CD14-positive monocyte (primary cell): ENCODE data around the gene CGB8. TPM values are rescaled to one million over a fixed set of nuclear protein-coding genes. Genes with fewer than 3 reads are reported as not detected.
A peak's percentile ranks its signal among the peaks of the same experiment; 100 is the strongest.
"Not testable (repeated sequence)": the region's sequence is repeated elsewhere in the genome, so short reads cannot be mapped to it uniquely, and the experiment has no call there.

Experiments
- DNase-seq, 3 donors: peaks; one replicate each; pipeline ENCODE4 v3.0.0-alpha.2; 2011 to 2022
- H2AFZ ChIP-seq: 2 replicates; pipeline ENCODE4 v1.6.0; 2012; ENCODE audit warnings: mild to moderate bottlenecking, low read depth, low read length, inconsistent platforms; ENCODE audit not compliant: insufficient read depth, poor library complexity, severe bottlenecking
- H3K27ac ChIP-seq, 2 donors: 1 replicate in 1 of 2; 2 replicates in 1 of 2; pipeline ENCODE4 v1.5.1; 2012 to 2013; ENCODE audit warnings: low read length in 2 of 2, control low read depth in 1 of 2, inconsistent platforms in 1 of 2, low read depth in 1 of 2, mild to moderate bottlenecking in 1 of 2
- H3K27me3 ChIP-seq, 2 donors: one replicate each; pipeline versions ENCODE4 v1.6.0 to v1.6.1; 2011 to 2013; ENCODE audit warnings: low read length in 2 of 2; ENCODE audit not compliant: control insufficient read depth in 2 of 2, insufficient read depth in 2 of 2
- H3K36me3 ChIP-seq, 2 donors: replicated peaks in 1 of 2; 1 replicate in 1 of 2; 2 replicates in 1 of 2; pipeline versions ENCODE4 v1.5.1 to v1.6.1; 2012 to 2013; ENCODE audit warnings: low read length in 2 of 2, control low read depth in 1 of 2, inconsistent platforms in 1 of 2, mild to moderate bottlenecking in 1 of 2; ENCODE audit not compliant: insufficient read depth in 2 of 2, control insufficient read depth in 1 of 2
- H3K4me1 ChIP-seq, 2 donors: 1 replicate in 1 of 2; 2 replicates in 1 of 2; pipeline versions ENCODE4 v1.5.1 to v1.6.1; 2012 to 2013; ENCODE audit warnings: low read length in 2 of 2, control low read depth in 1 of 2, inconsistent platforms in 1 of 2, mild to moderate bottlenecking in 1 of 2, moderate library complexity in 1 of 2; ENCODE audit not compliant: insufficient read depth in 2 of 2, control insufficient read depth in 1 of 2
- H3K4me2 ChIP-seq: replicated peaks from 2 replicates; pipeline ENCODE3; 2012; ENCODE audit warnings: low read length, moderate library complexity, mild to moderate bottlenecking; ENCODE audit not compliant: poor library complexity, severe bottlenecking; ENCODE audit errors: extremely low read depth
- H3K4me3 ChIP-seq, 3 experiments: fragments of 200-600 bp in 1 of 3; sonication (generic) in 1 of 3; replicated peaks in 1 of 3; 1 replicate in 2 of 3; 2 replicates in 1 of 3; pipeline ENCODE4 v1.5.1; 2011 to 2013; ENCODE audit warnings: low read length in 3 of 3, mild to moderate bottlenecking in 3 of 3, control low read depth in 2 of 3, low read depth in 2 of 3, inconsistent platforms in 1 of 3, moderate library complexity in 1 of 3
- H3K79me2 ChIP-seq: 2 replicates; pipeline ENCODE4 v1.6.0; 2012; ENCODE audit warnings: mild to moderate bottlenecking, control low read depth, inconsistent platforms, low read length, moderate library complexity; ENCODE audit not compliant: insufficient read depth
- H3K9ac ChIP-seq: 2 replicates; pipeline ENCODE4 v1.6.0; 2017; ENCODE audit warnings: low read length, mild to moderate bottlenecking; ENCODE audit not compliant: insufficient read depth, poor library complexity, severe bottlenecking
- H3K9me3 ChIP-seq, 2 donors: replicated peaks in 1 of 2; 1 replicate in 1 of 2; 2 replicates in 1 of 2; pipeline versions ENCODE4 v1.5.1 to v1.6.1; 2012 to 2013; ENCODE audit warnings: low read length in 2 of 2, control low read depth in 1 of 2; ENCODE audit not compliant: control insufficient read depth in 1 of 2, insufficient read depth in 1 of 2
- H4K20me1 ChIP-seq: 2 replicates; pipeline ENCODE4 v1.6.0; 2012; ENCODE audit warnings: mild to moderate bottlenecking, low read length, control low read depth, moderate library complexity; ENCODE audit not compliant: insufficient read depth
- H3K27ac Mint-ChIP-seq, 7 donors: one replicate each; pipeline ENCODE4 v1.8.0; 2020; ENCODE audit warnings: mild to moderate bottlenecking in 7 of 7, mixed read lengths in 7 of 7, moderate library complexity in 6 of 7, inconsistent platforms in 2 of 7
- H3K27me3 Mint-ChIP-seq, 3 donors: one replicate each; pipeline ENCODE4 v1.8.0; 2021 to 2022; ENCODE audit warnings: low read depth in 3 of 3, mild to moderate bottlenecking in 3 of 3, mixed read lengths in 3 of 3, moderate library complexity in 3 of 3, inconsistent platforms in 1 of 3
- H3K36me3 Mint-ChIP-seq, 2 donors: one replicate each; pipeline ENCODE4 v1.8.0; 2020; ENCODE audit warnings: mixed read lengths in 2 of 2, inconsistent platforms in 1 of 2, mild to moderate bottlenecking in 1 of 2
- H3K4me1 Mint-ChIP-seq: one replicate; pipeline ENCODE4 v1.8.0; 2020; ENCODE audit warnings: mild to moderate bottlenecking, mixed read lengths
- H3K4me3 Mint-ChIP-seq, 2 donors: one replicate each; pipeline ENCODE4 v1.8.0; 2020; ENCODE audit warnings: mild to moderate bottlenecking in 2 of 2, mixed read lengths in 2 of 2, moderate library complexity in 1 of 2
- H3K9me3 Mint-ChIP-seq, 7 donors: one replicate each; pipeline ENCODE4 v1.8.0; 2020 to 2022; ENCODE audit warnings: mixed read lengths in 7 of 7, mild to moderate bottlenecking in 6 of 7, moderate library complexity in 6 of 7, inconsistent platforms in 2 of 7
- WGBS: methylation state at CpG from one replicate; pipeline ENCODE4 v1.1.5; 2013; ENCODE audit warnings: missing lambda C conversion rate; ENCODE audit not compliant: insufficient coverage; 5-methylcytosine and 5-hydroxymethylcytosine counted together
- intact Hi-C, 2 donors: fragments of 100-400 bp; cut with micrococcal nuclease; formaldehyde crosslinking; loops; one replicate each; pipeline versions ENCODE4 v1.15.0 to v1.15.1; 2023
- polyA plus RNA-seq, 3 donors: library from polyadenylated mRNA; depleted of rRNA in 1 of 3; unstranded in 2 of 3; stranded (reverse) in 1 of 3; fragments of 300-500 nt in 2 of 3; fragments of >200 nt in 1 of 3; fragmentation: Illumina TruSeq in 2 of 3; gene quantifications; 1 replicate in 2 of 3; 2 replicates in 1 of 3; pipeline ENCODE4 v1.2.3, GENCODE V29; 2012 to 2021
- TF ChIP-seq, protein P1 (sequence below): fragments of 200-600 bp; IDR thresholded peaks from one replicate; pipeline ENCODE4 v1.8.0; 2022; ENCODE audit warnings: antibody characterized with exemption, mild to moderate bottlenecking

Gene CGB8
- polyA plus RNA-seq, 3 donors = not detected

DNA sequence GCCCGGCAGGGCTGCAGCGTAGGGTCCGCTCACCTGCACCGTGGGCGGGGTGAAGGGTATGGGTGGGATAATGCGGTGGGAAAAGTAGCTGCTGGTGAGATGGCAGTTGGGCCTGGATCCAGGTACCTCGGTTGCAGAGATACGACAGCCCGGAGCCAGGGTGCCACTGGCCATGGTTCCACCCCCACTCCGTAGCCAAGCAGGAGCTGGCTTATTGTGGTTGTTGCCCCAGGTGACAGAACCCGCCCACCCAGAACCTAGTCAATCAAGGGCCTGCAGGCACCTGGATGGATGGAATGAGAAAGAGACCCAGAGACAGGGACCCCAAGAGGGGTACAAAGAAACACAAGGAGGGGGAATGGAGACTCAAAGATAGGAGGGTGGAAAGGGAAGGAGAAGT lies 28.6 kb downstream of the CGB8 start:
- H3K27ac Mint-ChIP-seq = no peak overlapping the region
- H3K9me3 Mint-ChIP-seq = peaks cover 0 to 10% (median 5%) of the 10 kb centered on the region in 7 donors
- DNase-seq = no peak
- Histone ChIP-seq H3K4me1 (peaks cover 24 to 29% of the 10 kb centered on the region in 2 donors), H3K27ac (no peak overlapping the region), H3K79me2 (no peaks in the 10 kb centered on the region), H3K4me2 (no peak overlapping the region), H3K9me3 (no peaks in the 10 kb centered on the region), H3K27me3 (peaks cover 14 to 49% of the 10 kb centered on the region in 2 donors), H4K20me1 (no peaks in the 10 kb centered on the region), H3K4me3 (no peak overlapping the region), H3K9ac (no peak overlapping the region), H2AFZ (no peak overlapping the region), H3K36me3 (peaks cover 8 to 11% of the 10 kb centered on the region in 2 donors)
- peaks cover 29% of the 10 kb centered on the region for H3K4me1 Mint-ChIP-seq
- peaks cover 18 to 19% of the 10 kb centered on the region in 2 donors for H3K36me3 Mint-ChIP-seq
- intact Hi-C loops = no loop called here
- H3K27me3 Mint-ChIP-seq = peaks cover 36 to 48% (median 48%) of the 10 kb centered on the region in 3 donors
- TF ChIP-seq, protein P1, sequence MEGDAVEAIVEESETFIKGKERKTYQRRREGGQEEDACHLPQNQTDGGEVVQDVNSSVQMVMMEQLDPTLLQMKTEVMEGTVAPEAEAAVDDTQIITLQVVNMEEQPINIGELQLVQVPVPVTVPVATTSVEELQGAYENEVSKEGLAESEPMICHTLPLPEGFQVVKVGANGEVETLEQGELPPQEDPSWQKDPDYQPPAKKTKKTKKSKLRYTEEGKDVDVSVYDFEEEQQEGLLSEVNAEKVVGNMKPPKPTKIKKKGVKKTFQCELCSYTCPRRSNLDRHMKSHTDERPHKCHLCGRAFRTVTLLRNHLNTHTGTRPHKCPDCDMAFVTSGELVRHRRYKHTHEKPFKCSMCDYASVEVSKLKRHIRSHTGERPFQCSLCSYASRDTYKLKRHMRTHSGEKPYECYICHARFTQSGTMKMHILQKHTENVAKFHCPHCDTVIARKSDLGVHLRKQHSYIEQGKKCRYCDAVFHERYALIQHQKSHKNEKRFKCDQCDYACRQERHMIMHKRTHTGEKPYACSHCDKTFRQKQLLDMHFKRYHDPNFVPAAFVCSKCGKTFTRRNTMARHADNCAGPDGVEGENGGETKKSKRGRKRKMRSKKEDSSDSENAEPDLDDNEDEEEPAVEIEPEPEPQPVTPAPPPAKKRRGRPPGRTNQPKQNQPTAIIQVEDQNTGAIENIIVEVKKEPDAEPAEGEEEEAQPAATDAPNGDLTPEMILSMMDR = no peak
- H3K4me3 Mint-ChIP-seq = peak overlapping the region in 1 of 2 donors; percentile 55
- WGBS = 79% methylated on average over 10 of the region's 11 CpGs

DNA sequence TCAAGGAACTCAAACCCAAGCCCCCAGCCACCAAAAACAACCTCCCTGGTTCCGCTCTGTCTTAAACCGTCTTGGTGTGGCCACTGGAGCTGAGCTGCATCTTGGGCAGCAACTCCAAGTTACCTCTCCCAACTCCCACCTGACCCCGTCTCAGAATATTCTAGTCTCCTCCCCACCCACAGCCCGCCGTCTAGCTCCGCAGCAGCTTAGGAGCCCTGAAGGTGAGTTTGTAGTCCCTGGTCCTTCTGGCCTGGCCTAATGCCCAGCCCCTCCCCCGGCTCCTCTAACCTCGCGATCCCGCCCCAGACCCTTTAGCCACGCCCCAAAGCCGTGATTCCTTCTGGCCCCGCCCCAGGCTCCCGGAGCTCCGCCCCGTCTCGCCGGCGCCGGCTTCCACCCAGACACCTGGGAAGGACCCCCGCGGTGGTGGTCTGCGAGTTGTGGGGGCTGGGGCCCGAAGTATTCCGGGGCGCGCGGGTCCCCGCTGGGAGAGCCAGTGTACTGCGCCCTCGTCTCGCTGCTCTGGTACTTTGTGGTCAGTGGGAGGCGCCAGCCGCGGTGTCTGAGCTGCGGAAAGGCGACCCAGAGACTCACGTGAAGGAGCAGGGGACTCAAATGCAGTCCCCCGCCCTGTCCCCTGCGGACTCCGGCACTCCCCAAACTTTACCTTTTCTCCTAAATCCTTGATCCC lies 29.5 kb downstream of the CGB8 start:
- Mint-ChIP-seq H3K4me3 (peak overlapping the region; percentile 91 to 96), H3K36me3 (peaks cover 24 to 28% of the 10 kb centered on the region in 2 donors), H3K4me1 (peaks cover 29% of the 10 kb centered on the region), H3K27me3 (peaks cover 36 to 48% (median 48%) of the 10 kb centered on the region in 3 donors), H3K9me3 (peaks cover 0 to 10% (median 5%) of the 10 kb centered on the region in 7 donors), H3K27ac (peak overlapping the region in 2 of 7 donors; percentile 19 to 79)
- DNase-seq = peak; percentile 29 to 37 (median 34)
- TF ChIP-seq, protein P1 = no peak
- Histone ChIP-seq H4K20me1 (no peaks in the 10 kb centered on the region), H3K36me3 (peaks cover 17 to 18% of the 10 kb centered on the region in 2 donors), H3K9ac (no peak overlapping the region), H3K27ac (no peak overlapping the region), H3K4me1 (peaks cover 24 to 29% of the 10 kb centered on the region in 2 donors), H3K9me3 (no peaks in the 10 kb centered on the region), H3K4me2 (peak overlapping the region; percentile 79), H3K27me3 (peaks cover 14 to 49% of the 10 kb centered on the region in 2 donors), H2AFZ (peak overlapping the region; percentile 78), H3K79me2 (no peaks in the 10 kb centered on the region), H3K4me3 (peak overlapping the region; percentile 18 to 76 (median 50))
- intact Hi-C loops = no loop called here
- WGBS = 7% methylated on average over 36 of the region's 41 CpGs

DNA sequence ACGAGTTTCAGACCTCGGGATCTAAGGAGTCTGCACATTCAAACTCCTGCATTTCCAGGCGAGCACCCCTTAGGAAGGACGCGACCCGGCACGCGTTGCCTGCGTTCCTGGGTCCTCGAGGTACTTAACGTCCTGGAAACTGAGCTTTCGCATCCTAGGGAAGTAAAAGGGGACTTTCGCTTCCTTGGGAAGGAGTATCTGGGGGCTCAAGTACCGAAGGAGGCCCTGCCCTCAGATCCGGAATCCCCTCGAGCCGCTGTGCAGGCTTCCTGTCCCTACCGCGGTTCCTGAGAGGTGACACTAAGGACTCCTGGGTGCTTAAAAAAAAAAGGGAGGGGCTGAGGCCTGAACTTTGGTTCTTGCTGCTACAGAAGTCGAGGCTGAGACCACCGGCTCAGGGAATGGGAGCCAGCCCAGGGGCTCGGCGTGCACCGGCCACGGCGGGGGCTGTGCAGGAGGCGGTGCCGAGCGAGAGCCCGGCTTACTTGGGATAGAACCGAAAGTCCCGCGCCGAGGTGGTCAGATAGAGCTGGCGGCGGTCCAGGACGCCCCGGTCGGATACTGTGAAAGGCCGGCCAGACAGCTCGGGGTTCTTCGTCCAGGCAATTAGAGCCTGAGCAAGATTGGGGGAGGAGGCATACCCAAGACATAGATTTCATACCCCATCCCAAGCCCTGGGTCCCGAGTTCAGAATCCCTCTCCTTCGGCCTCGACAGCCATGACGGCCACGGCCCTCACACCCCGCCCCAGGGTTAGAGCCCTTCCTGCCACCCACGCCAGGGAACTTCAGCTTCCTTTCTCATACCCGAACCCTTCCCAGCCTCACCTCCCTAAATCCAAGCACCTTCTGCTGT lies 30.3 kb downstream of the CGB8 start:
- H3K4me3 Mint-ChIP-seq = peak overlapping the region; percentile 91 to 96
- Histone ChIP-seq H3K36me3 (peaks cover 19 to 24% of the 10 kb centered on the region in 2 donors), H2AFZ (peak overlapping the region; percentile 78), H3K4me1 (peaks cover 24 to 29% of the 10 kb centered on the region in 2 donors), H3K27me3 (peaks cover 14 to 49% of the 10 kb centered on the region in 2 donors), H3K4me2 (peak overlapping the region; percentile 79), H3K4me3 (peak overlapping the region; percentile 18 to 76 (median 50)), H3K9ac (peak overlapping the region; percentile 21)
- H3K27me3 Mint-ChIP-seq = peaks cover 36 to 48% (median 48%) of the 10 kb centered on the region in 3 donors
- intact Hi-C loops, H4K20me1 ChIP-seq, DNase-seq, H3K9me3 ChIP-seq, H3K79me2 ChIP-seq, H3K27ac ChIP-seq: not testable (repeated sequence)
- WGBS = 3% methylated on average over 38 of the region's 50 CpGs
- H3K36me3 Mint-ChIP-seq = peaks cover 25 to 34% of the 10 kb centered on the region in 2 donors
- peak overlapping the region in 3 of 7 donors; percentile 19 to 79 (median 25) for H3K27ac Mint-ChIP-seq
- H3K9me3 Mint-ChIP-seq = peaks cover 0 to 10% (median 5%) of the 10 kb centered on the region in 7 donors
- peaks cover 29% of the 10 kb centered on the region for H3K4me1 Mint-ChIP-seq
